ENCODE results near the gene UGT1A10. TPM values are rescaled to one million over a fixed set of nuclear protein-coding genes. Genes with fewer than 3 reads are reported as not detected.
"Not testable (repeated sequence)": the region's sequence is repeated elsewhere in the genome, so short reads cannot be mapped to it uniquely, and the experiment has no call there.

Gene UGT1A10
- total RNA-seq, 1 experiment from 2014 or later = not detected

- Histone ChIP-seq H3K27me3 (replicated peaks; ENCODE audit: insufficient read depth, low read depth, low read length, poor library complexity) (no peaks in the 10 kb centered on the region), H3K4me3 (ENCODE audit: low read depth, low read length, poor library complexity, severe bottlenecking) (no peak overlapping the region), H3K27ac (ENCODE audit: low read depth, low read length, poor library complexity, severe bottlenecking) (no peak overlapping the region), H3K4me1 (ENCODE audit: insufficient read depth, low read length, poor library complexity, severe bottlenecking) (no peaks in the 10 kb centered on the region), H3K9me3 (ENCODE audit: low read depth, low read length, poor library complexity, severe bottlenecking) (no peaks in the 10 kb centered on the region), H3K36me3 (ENCODE audit: insufficient read depth, low read length, poor library complexity, severe bottlenecking) (no peaks in the 10 kb centered on the region)
- no TSS peak for BruUV-seq (replicated peaks)
- ChIA-PET CTCF (no interaction called here), POLR2A (ENCODE audit: low non-redundant PET) (no interaction called here)
- no peak for DNase-seq (ENCODE audit: low spot score)
- no peak for TF ChIP-seq CTCF (conservative IDR thresholded peaks at IDR 0.05; ENCODE audit: low read depth, low read length)
- TF ChIP-seq EZH2 (IDR thresholded peaks at IDR 0.05; ENCODE audit: borderline replicate concordance, low read depth, low read length, poor library complexity, severe bottlenecking) = no peak
- intact Hi-C loops (cut with micrococcal nuclease; ENCODE audit: unreplicated experiment) = no loop called here
Observed at GRCh38 chr2:233740870-233741269, 104.6 kb downstream of the UGT1A10 start.

DNA sequence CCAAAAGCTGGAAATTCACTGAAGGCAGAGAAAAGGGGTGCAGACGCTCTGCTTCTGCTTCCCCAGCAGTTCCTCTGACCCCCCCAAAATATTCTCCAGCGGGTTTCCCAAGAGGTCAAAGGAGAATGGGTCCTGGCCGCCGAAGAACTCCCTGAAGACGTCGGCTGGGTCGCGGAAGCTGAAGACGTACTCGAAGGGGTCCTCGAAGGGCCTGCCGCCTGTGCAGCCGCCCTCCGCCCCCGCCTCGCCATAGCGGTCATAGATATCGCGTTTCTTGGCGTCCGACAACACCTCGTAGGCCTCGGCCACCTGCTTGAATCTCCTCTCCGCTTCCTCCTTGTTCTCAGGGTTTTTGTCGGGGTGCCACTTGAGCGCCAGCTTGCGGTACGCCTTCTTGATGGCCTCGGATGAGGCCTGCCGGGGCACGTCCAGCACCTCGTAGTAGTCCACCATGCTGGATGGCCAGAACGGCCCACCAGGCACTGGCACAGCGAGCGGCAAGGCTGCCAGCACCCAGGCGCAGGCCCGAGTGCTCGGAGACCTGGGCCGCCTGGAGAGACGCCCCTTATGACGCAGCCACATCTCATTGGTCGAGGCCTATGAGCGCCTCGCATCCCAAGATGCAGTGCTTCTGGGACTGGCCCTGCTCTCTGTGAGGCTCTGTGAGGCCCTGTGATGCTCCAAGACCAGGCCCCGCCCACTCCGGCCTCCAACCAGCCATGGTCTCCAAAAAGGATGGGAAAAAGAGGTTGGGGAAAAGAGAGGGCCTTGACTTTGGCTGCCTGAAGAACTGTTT, 107.4 kb downstream of the UGT1A10 start:
- ChIA-PET POLR2A (ENCODE audit: low non-redundant PET) (no interaction called here), CTCF (no interaction called here)
- intact Hi-C loops (cut with micrococcal nuclease; ENCODE audit: unreplicated experiment) = no loop called here
- Histone ChIP-seq H3K27me3 (replicated peaks; ENCODE audit: insufficient read depth, low read depth, low read length, poor library complexity) (no peaks in the 10 kb centered on the region), H3K4me3 (ENCODE audit: low read depth, low read length, poor library complexity, severe bottlenecking) (no peak overlapping the region), H3K36me3 (ENCODE audit: insufficient read depth, low read length, poor library complexity, severe bottlenecking) (no peaks in the 10 kb centered on the region), H3K9me3 (ENCODE audit: low read depth, low read length, poor library complexity, severe bottlenecking) (no peaks in the 10 kb centered on the region), H3K4me1 (ENCODE audit: insufficient read depth, low read length, poor library complexity, severe bottlenecking) (no peaks in the 10 kb centered on the region), H3K27ac (ENCODE audit: low read depth, low read length, poor library complexity, severe bottlenecking) (no peak overlapping the region)
- no TSS peak for BruUV-seq (replicated peaks)
- TF ChIP-seq EZH2 (IDR thresholded peaks at IDR 0.05; ENCODE audit: borderline replicate concordance, low read depth, low read length, poor library complexity, severe bottlenecking) = no peak
- no peak for TF ChIP-seq CTCF (conservative IDR thresholded peaks at IDR 0.05; ENCODE audit: low read depth, low read length)
- DNase-seq (ENCODE audit: low spot score) = no peak

DNA sequence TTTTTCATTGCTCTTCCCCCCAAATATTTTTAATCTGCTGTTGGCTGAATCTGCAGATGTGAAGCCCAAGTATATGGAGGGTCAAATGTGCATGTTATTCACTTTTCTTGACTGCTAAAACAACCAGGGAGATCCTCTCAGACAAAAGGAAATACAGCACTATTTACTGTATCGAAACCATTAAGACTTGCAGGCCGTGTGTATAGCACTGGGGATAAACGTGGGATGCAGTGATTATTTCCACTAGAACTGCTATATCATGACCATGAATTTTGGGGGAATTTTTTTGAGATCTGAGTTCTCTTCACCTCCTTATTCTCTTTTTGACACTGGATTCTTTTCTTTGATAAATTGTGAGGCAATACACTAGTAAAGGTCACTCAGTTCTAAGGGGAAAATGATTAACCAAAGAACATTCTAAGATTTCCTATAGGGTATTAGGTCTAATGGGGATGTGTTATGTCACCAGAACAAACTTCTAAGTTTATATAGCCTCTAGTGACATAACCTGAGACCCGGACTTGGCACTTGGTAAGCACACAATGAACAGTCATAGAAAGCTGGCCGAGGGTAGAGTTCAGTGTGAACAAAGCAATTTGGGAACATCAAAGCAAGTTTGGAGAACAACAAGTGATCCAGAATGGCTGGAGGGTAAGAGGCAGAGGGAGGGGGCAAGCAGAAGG, 109.0 kb downstream of the UGT1A10 start:
- no peaks in the 10 kb centered on the region for H3K4me1 ChIP-seq (ENCODE audit: insufficient read depth, low read length, poor library complexity, severe bottlenecking)
- POLR2A ChIA-PET (ENCODE audit: low non-redundant PET) = no interaction called here
- no peak for DNase-seq (ENCODE audit: low spot score)
- no peak overlapping the region for H3K4me3 ChIP-seq (ENCODE audit: low read depth, low read length, poor library complexity, severe bottlenecking)
- no peak overlapping the region for H3K27ac ChIP-seq (ENCODE audit: low read depth, low read length, poor library complexity, severe bottlenecking)
- H3K27me3 ChIP-seq (replicated peaks; ENCODE audit: insufficient read depth, low read depth, low read length, poor library complexity) = no peaks in the 10 kb centered on the region
- no TSS peak for BruUV-seq (replicated peaks)
- intact Hi-C loops (cut with micrococcal nuclease; ENCODE audit: unreplicated experiment) = no loop called here
- no peaks in the 10 kb centered on the region for H3K9me3 ChIP-seq (ENCODE audit: low read depth, low read length, poor library complexity, severe bottlenecking)
- TF ChIP-seq EZH2 (IDR thresholded peaks at IDR 0.05; ENCODE audit: borderline replicate concordance, low read depth, low read length, poor library complexity, severe bottlenecking) (no peak), CTCF (conservative IDR thresholded peaks at IDR 0.05; ENCODE audit: low read depth, low read length) (no peak)
- no peaks in the 10 kb centered on the region for H3K36me3 ChIP-seq (ENCODE audit: insufficient read depth, low read length, poor library complexity, severe bottlenecking)
- CTCF ChIA-PET = no interaction called here

DNA sequence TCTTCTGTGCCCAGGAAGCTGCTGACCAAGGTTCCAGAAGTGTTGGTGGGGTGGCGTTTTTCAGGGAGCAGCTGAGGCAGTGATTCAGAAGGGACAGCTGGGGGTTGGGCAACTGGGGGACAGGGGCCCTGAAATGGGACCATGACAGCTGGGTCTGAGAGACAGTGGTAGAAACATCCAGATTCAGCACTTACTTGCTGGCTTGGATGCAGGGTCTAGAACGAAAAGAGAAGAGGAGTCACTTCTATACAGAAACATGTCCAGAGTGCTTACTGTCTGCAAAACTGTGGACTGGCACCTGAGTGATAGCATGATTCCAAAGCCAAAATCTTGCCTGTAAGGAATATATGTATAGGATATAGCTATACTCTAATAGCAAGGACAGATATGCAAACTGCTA, 109.6 kb downstream of the UGT1A10 start:
- POLR2A ChIA-PET (ENCODE audit: low non-redundant PET); intact Hi-C loops (cut with micrococcal nuclease; ENCODE audit: unreplicated experiment); H3K27ac ChIP-seq (ENCODE audit: low read depth, low read length, poor library complexity, severe bottlenecking); H3K4me3 ChIP-seq (ENCODE audit: low read depth, low read length, poor library complexity, severe bottlenecking); H3K4me1 ChIP-seq (ENCODE audit: insufficient read depth, low read length, poor library complexity, severe bottlenecking); CTCF ChIA-PET; BruUV-seq (replicated peaks); DNase-seq (ENCODE audit: low spot score); H3K36me3 ChIP-seq (ENCODE audit: insufficient read depth, low read length, poor library complexity, severe bottlenecking); H3K27me3 ChIP-seq (replicated peaks; ENCODE audit: insufficient read depth, low read depth, low read length, poor library complexity); H3K9me3 ChIP-seq (ENCODE audit: low read depth, low read length, poor library complexity, severe bottlenecking): not testable (repeated sequence)
